Inferior parietal cortex (tissue), 1 donor: Measurements from ENCODE around the gene CPN2.

Experiments used
- DNase-seq: peaks from one replicate; pipeline ENCODE4 v3.0.0-alpha.2; 2016; ENCODE audit errors: extremely low spot score

Gene CPN2

DNA sequence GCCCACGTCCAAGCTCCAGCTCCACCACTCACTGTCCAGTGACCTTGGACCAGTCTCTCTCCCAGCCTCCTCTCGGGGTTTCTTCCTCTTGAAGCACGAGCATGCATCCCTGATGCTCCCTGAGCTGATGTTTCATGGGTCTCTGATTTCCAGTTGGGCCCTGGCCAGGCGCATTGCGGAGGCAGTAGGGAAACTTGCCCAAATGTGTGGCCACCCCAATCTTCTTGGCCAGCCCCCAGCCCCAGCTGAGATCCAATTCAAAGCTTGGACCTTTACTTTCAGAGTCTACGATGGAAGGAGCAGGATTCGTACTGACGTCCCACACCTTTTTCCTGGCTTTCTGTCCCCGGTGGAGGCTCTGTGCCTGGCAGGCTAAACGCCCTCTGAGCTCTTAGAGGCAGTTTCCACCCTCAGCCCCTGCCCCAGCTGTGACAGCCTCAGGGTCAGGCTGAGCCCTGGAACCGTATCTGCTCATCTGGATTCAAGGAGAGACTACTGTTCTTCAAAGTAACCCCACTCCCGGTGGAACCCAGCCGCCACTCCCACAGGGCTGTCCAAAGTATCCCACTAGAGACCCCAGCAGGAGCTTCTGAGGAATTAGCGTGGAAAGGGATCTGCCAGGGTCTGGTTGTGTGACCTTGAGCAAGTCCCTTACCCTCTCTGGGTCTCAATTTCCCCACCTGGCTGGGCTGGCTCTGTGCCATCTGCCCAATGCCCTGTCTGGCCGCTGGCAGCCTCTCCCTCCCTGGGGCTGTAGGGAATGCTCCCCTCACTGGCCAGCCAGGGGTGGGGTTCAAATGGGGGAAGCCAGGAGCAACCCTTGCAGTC is 37.4 kb downstream of the CPN2 start:
- DNase-seq, result no peak

GRCh38 chr3:194312743-194313281 is 38.3 kb downstream of the CPN2 start:
- DNase-seq, result no peak

DNA sequence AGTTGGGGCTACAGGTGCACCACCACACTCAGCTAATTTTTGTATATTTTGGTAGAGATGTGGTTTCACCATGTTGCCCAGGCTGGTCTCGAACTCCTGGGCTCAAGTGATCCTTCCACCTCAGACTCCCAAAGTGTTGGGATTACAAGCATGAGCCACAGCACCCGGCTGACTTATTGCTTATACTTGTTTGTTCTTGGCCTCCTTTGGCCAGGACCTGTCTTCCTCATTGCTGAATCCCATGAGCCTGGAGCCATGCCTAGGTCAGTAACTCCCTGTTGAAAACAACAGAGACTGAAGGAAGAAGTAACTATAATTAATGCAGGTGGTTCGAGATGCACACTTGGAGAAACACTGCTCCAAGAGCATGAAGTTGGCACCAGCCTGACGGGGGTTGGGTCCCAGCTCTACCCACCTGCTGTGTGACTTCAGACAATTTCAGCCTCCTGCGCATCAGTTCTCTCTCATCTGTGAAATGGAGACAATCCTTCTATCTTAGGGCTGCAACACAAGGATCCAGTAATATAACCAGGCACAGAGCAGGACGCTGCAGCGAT is 38.9 kb downstream of the CPN2 start:
- DNase-seq, result no peak

- no peak for DNase-seq
Observed at GRCh38 chr3:194311000-194311399, 40.1 kb downstream of the CPN2 start.

DNA sequence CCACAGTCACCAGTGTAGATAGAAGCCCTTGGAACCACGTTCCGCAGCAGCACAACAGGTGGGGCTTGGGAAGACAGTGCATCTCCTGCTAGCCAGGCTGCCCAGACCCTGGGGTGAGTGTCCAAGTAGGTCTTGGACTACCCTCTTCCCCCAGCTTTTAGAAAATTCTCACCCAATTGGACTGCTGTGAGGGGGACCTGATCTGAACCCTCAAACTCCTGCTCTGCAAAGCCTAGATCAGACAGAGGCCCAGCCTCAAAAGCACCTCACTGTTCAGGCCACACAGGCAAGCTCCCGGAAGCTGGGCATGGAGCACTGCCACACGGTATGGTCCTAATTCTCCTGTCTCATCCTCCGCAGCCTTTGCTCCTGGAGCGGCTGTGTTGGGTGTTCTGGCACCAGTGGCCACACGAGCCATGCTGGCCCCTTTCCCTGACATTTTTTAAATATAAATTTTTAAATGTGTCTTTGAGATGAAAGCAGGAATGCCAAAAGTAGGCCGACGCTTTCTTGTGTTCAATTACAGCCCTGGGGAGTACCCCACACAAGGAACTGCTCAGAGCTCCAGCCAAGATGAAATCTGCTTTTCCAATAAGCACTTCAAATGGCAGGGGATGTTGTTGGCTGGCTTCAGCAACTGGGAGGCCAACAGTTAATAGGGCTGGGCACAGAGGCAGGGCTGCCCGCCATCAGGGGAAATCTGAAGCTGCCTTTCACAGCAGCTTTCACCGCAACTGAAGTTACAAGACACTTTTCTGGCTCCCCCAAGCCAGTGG is 40.9 kb downstream of the CPN2 start:
- no peak for DNase-seq

DNA sequence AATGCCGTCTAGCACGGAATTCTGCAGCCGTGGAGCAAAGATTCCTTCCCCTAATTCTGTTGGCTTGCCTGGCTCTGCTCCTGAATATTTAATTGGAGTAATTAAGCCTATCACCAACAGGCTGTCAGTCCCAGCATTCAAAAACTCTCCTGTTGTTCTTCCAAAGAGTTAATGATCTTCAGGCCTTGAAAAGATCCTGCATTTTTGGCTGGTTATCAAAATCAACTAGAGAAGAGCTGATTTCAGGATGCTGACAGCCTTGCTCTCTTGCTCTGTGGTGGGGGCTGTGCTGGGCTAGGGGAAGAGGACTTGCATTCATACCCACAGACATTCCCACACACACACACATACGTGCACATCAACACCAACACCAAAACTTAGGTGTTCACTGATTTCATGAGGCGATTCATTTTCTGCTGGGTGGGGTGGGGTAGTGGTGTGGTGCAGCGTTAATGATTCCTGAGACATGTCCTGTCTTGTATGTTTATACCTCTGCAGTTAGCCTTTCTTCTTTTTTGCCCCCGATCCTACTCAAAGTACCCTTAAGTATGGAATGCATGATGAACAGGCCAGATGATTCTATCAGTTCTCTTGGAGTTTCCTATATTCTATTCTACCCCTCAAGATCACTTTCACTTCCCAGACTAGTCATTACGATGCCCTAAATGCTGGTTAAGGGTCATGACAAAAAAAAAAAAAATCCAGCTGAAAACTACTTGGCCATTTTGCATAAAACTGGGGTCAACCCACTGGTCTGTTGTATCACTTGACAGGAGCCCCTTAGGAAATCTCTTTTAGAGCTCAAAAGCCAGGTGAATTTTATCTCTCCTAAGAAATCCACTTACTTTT is 42.3 kb downstream of the CPN2 start:
- no peak for DNase-seq

DNA sequence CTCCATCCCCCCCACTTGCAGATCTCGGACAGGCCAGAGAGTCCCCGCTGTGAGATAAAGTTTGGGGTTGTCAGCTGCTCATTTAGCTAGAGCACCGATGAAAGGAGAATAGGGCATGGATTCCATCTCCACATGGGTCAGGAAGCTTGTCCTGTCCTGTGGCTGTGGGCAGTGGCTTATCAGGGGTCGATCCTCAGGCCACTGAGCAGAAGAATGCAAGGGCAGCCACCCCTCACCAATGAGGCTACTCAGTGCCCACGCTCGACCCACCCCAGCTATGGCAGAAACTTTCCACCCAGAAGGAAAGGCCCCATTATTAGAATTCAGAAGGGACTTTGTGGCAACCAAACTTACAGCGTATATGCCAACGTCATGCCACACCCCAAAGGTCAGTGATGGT is 43.3 kb downstream of the CPN2 start:
- no peak for DNase-seq

DNA sequence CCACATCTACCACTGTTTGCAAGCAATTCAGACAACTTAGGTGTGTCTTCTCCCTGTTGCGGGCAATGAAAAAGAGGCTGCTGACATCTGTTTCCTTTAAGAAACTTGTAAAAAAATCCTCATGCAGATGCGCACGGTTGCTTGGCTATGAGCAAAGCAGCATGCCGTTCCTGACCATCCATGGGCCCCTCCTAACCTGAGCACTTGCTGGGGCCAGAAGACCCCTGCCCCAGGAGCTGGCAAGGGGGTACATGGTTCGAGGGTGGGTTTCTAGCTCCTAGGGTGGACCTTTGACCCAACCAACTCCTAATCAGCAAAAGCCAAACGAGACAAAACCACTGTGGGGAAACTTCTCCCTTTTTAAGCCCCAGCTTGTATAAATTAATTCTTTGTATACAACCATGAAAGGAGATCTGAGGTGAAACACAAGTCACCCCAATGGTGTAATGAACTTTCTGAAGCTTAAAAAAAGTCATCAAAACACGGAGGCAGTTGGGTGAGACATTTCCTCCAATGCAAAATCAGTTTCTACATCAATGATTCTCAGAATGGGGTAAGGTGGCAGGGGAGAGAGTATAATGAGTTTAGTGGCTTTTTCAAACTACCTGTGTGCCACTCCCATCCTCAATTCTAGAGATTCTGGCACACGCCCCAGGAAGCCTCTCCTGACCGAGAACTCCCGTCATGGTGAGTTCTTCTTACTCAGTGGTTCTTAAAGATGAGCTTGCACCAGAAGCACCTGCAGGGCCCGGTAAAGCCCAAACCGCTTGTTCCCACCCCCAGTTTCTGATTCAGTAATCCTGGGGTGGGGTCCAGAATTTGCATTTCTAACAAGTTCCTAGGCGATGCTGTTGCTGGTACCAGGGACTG is 44.1 kb downstream of the CPN2 start:
- DNase-seq, result no peak

GRCh38 chr3:194306109-194306686 is 44.9 kb downstream of the CPN2 start:
- DNase-seq, result no peak

DNA sequence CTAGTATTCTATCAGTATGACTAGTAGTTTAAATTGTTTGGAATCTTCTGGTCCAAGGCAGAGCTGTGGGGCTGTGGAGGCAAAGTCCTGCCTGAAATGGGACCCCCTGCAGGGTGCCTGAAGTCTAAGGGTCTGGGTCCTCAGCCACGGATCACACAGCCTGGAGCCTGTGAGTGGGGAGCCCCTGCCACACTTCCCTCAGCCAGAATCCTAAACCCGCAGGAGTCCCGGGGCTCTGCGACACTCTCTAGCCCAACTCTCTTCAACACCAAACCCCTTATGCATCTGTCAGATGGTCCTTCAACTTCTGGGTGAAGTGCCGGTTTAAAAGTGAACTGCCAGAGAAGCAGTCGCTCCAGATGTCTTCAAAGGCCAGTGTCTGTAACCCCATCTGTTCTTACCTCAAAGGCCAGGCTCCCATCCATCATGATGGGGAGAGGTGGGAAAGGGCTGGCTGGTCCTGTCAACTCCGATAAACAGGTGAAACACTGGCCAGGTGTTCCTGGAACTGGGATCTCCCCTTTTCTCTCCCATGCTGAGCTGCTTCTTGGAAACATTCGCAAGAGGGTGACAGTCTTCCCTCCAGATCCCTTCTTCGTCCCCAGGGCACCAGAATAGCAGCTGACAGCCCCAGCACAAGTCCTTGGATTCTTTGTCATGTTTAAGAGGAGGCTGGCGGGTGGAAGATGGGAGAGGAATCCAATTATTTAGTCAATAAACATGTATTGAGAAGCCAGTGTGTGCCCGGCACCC is 45.6 kb downstream of the CPN2 start:
- DNase-seq, result no peak

GRCh38 chr3:194304186-194304917 is 46.8 kb downstream of the CPN2 start:
- DNase-seq, result no peak

- no peak for DNase-seq
Observed at GRCh38 chr3:194303749-194304148, 47.4 kb downstream of the CPN2 start.

GRCh38 chr3:194301730-194302129 is 49.4 kb downstream of the CPN2 start:
- no peak for DNase-seq

GRCh38 chr3:194300936-194301335 is 50.2 kb downstream of the CPN2 start:
- DNase-seq, result no peak

DNA sequence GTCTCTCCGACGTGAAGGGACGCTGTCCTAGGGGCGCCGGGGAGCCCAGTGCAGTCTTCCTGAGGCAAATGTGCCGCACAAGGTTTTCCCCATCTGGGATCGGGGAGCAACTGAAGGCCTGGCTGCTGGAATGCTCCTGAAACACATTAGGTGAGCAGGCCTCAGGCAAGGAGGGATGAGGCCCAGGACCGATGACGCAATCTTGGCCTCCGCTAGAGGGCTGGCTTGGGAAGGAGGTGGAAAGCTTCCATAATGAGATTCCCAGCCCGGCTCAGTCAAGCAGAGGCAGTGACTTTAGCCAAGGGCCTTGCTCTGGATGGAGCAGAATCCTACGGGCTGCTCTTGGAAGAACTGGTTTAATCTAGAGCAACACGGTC is 50.8 kb downstream of the CPN2 start:
- no peak for DNase-seq

DNA sequence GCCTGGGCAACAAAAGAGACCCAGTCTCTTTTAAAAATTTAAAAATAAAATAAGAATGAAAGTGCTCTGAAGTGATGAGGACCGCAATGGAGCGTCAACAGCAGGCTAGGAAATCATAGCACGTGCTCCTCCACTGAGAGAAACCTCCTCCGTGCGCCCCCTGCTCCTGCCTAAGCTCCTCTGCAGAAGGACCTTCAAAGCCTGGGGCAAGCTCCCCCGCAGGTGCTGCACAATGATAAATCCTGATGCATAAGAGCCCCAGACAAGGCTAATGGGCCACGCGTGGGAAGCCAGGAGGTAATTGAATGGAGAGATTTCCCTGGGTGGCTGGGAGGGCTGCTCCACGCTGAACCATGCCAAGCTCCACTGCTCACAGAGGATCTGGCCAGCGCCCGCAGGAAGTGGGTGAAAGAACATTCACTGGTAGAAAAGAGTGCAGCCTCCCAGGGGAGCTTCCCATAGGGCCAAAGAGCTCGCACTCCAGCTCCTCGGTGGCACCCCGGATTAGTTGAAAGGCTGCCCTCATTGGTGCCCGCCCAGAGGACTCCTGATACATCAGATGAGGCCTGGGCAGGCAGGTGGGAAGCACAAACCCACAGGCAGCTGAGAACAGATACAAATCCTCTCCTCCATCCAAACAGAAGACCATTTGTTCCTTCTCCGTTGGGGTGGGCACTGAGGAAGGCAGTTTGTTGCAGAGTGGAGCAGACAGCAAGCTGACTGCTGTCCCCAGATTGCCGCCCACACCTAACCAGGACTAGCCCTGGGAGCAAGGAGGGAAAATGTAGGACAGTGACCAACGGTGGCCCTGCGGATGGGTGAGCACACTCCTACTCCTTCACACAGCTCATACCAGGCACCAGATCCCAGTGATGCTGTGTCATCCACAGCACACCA is 52.5 kb downstream of the CPN2 start:
- no peak for DNase-seq

GRCh38 chr3:194296454-194297263 is 54.5 kb downstream of the CPN2 start:
- no peak for DNase-seq
